PC-9 (cell line): ENCODE results near the gene SMIM28.

Source experiments
- CTCF ChIP-seq: fragments of 200-600 bp; sonication (generic); conservative IDR thresholded peaks from 2 replicates; pipeline ENCODE4 v1.6.1; 2017; ENCODE audit warnings: mixed run types, antibody characterized with exemption, mild to moderate bottlenecking, moderate library complexity
- EZH2 ChIP-seq: fragments of 200-600 bp; sonication (generic); IDR thresholded peaks from 2 replicates; pipeline ENCODE4 v1.8.0; 2017; ENCODE audit warnings: antibody characterized with exemption, low read depth

- no peak for TF ChIP-seq CTCF
- TF ChIP-seq EZH2: no peak
These were observed 27.8 kb upstream of the SMIM28 start for GRCh38 chr6:138349891-138350290.
